ENCODE data around the gene RNF43. TPM values are rescaled to one million over a fixed set of nuclear protein-coding genes. Genes with fewer than 3 reads are reported as not detected.

Gene RNF43
- total and polyA plus RNA-seq, 2 of the 13 experiments (the other 11 are each of a cell fraction or from before 2014, with no cell fraction given): 31.0 to 53.4 TPM

DNA sequence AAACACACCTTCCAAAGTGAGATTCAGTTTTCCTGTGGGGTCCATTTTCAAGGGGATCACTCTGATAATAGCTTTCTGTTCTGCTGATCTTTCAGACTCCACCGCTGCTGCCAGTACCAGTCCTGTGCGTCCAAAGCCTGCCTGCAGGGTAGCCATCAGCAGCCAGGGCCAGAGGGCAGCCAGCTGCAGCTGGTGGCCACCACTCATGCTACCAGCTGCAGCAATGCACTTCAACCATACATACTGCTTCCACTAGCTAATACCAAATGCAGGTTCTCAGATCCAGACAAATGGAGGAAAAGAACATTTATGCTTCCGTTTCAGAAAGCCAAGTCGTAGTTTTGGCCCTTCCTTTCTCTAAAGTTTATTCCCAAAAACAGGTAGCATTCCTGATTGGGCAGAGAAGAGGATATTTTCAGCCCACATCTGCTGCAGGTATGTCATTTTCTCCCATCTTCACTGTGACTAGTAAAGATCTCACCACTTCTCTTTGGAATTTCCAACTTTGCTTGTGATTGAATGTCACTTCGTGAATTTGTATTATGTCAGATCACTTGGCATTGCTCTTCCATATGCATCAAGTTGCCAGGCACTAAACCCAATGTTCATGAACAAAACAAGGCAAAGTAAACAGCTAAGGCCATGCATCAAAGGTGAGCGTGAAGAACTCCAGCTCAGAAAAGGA lies 1.8 kb downstream of the RNF43 start (continued):
- TF ChIP-seq, protein P1, sequence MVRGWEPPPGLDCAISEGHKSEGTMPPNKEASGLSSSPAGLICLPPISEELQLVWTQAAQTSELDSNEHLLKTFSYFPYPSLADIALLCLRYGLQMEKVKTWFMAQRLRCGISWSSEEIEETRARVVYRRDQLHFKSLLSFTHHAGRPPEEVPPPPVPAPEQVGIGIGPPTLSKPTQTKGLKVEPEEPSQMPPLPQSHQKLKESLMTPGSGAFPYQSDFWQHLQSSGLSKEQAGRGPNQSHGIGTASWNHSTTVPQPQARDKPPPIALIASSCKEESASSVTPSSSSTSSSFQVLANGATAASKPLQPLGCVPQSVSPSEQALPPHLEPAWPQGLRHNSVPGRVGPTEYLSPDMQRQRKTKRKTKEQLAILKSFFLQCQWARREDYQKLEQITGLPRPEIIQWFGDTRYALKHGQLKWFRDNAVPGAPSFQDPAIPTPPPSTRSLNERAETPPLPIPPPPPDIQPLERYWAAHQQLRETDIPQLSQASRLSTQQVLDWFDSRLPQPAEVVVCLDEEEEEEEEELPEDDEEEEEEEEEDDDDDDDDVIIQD (CRISPR knock-in tag; IDR thresholded peaks at IDR 0.05; ENCODE audit: low read depth): no peak
- TF ChIP-seq CHD4 (IDR thresholded peaks at IDR 0.05; ENCODE audit: borderline replicate concordance, low read length): no peak
- no peak for TF ChIP-seq U2AF2 (IDR thresholded peaks at IDR 0.05; ENCODE audit: low read depth, low read length)
- TF ChIP-seq DPF2 (CRISPR knock-in tag; IDR thresholded peaks at IDR 0.05; ENCODE audit: borderline replicate concordance, low read depth): no peak
- no peak for TF ChIP-seq SPEN (CRISPR knock-in tag; IDR thresholded peaks at IDR 0.05; ENCODE audit: low read depth)
- no peak for TF ChIP-seq TAF15 (IDR thresholded peaks at IDR 0.05; ENCODE audit: low read depth, low read length, poor library complexity, severe bottlenecking)
- TF ChIP-seq CHCHD3 (CRISPR knock-in tag; IDR thresholded peaks at IDR 0.05): no peak
- TF ChIP-seq, protein P2, sequence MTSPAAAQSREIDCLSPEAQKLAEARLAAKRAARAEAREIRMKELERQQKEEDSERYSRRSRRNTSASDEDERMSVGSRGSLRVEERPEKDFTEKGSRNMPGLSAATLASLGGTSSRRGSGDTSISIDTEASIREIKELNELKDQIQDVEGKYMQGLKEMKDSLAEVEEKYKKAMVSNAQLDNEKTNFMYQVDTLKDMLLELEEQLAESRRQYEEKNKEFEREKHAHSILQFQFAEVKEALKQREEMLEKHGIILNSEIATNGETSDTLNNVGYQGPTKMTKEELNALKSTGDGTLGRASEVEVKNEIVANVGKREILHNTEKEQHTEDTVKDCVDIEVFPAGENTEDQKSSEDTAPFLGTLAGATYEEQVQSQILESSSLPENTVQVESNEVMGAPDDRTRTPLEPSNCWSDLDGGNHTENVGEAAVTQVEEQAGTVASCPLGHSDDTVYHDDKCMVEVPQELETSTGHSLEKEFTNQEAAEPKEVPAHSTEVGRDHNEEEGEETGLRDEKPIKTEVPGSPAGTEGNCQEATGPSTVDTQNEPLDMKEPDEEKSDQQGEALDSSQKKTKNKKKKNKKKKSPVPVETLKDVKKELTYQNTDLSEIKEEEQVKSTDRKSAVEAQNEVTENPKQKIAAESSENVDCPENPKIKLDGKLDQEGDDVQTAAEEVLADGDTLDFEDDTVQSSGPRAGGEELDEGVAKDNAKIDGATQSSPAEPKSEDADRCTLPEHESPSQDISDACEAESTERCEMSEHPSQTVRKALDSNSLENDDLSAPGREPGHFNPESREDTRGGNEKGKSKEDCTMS (CRISPR knock-in tag; conservative IDR thresholded peaks at IDR 0.05): no peak
- no peak for TF ChIP-seq HINFP (CRISPR knock-in tag; IDR thresholded peaks at IDR 0.05; ENCODE audit: low read depth)
- TF ChIP-seq NFRKB (IDR thresholded peaks at IDR 0.05): no peak
- TF ChIP-seq FOXJ3 (CRISPR knock-in tag; IDR thresholded peaks at IDR 0.05; ENCODE audit: borderline replicate concordance): 0 out of 2 replicates have a peak, but pooled peaks have one; percentile 27
- TF ChIP-seq GZF1 (CRISPR knock-in tag; IDR thresholded peaks at IDR 0.05): 0 out of 2 replicates have a peak, but pooled peaks have one; percentile 52
- no peak for TF ChIP-seq SATB2 (CRISPR knock-in tag; IDR thresholded peaks at IDR 0.05)
- TF ChIP-seq HNRNPL (IDR thresholded peaks at IDR 0.05; ENCODE audit: low read depth, low read length): peak; percentile 62; the same call in 1 of the 2 replicates
- TF ChIP-seq ZNF44 (CRISPR knock-in tag; IDR thresholded peaks at IDR 0.05): no peak
- peak; percentile 35; the same call in 1 of the 2 replicates for TF ChIP-seq TGIF2 (CRISPR knock-in tag; IDR thresholded peaks at IDR 0.05)
- TF ChIP-seq MZF1 (CRISPR knock-in tag; IDR thresholded peaks at IDR 0.05; ENCODE audit: borderline replicate concordance): no peak
- TF ChIP-seq YEATS4 (CRISPR knock-in tag; IDR thresholded peaks at IDR 0.05; ENCODE audit: borderline replicate concordance): no peak; the same call in none of the 2 replicates
- TF ChIP-seq ZNF816 (CRISPR knock-in tag; IDR thresholded peaks at IDR 0.05; ENCODE audit: borderline replicate concordance): no peak; the same call in 1 of the 2 replicates
- TF ChIP-seq ZBTB34 (CRISPR knock-in tag; IDR thresholded peaks at IDR 0.05): no peak
- no peak for TF ChIP-seq DR1 (CRISPR knock-in tag; IDR thresholded peaks at IDR 0.05)
- no peak for TF ChIP-seq ZNF598 (CRISPR knock-in tag; IDR thresholded peaks at IDR 0.05; ENCODE audit: borderline replicate concordance)
- TF ChIP-seq ZNF761 (CRISPR knock-in tag; conservative IDR thresholded peaks at IDR 0.05): no peak
- no peak for TF ChIP-seq NBN (conservative IDR thresholded peaks at IDR 0.05)
